Glomerular visceral epithelial cell (primary cell): ENCODE data around the gene ANKLE2.
A peak's percentile ranks its signal among the peaks of the same experiment; 100 is the strongest.
"Not testable (repeated sequence)": the region's sequence is repeated elsewhere in the genome, so short reads cannot be mapped to it uniquely, and the experiment has no call there.

Source experiments
- DNase-seq: peaks from one replicate; pipeline ENCODE4 v3.0.0-alpha.2; 2016; ENCODE audit errors: extremely low spot score

ANKLE2 gene

DNA sequence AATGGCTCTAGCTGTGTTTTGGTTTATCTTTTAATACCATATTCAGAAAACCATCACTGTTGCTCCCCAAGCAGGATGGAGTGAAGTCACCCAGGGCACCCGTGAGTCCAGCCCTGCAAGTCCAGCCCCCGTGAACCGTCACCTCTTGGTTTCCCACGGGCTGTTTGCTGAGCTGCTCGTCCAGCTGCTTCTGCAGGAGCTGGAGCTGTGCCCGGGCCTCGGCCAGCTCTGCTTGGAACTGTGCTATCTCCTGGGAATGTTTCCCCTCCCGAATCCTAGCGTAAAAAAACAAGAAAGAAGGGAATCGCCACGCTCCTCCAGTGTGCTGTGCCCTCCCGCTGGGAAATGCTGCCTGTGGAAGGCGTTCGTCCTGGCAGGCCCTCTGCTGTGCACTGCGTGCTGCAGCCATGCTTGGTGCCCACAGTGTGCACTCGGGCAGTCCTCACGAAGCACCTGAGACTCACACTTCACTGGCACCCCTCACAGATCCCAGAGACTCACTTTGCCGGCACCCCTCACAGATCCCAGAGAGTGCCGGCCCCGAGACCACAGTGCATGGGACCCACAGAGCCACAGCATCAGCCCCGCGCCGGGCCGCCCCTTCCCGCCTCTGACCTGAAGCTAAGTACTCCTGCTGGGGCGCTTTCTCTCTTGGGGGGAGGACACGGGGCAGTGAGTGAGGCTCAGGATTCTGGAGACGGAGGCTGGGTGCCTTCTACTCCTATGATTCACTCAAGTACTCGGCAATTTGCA is 15.4 kb upstream of the ANKLE2 start:
- no peak for DNase-seq

DNA sequence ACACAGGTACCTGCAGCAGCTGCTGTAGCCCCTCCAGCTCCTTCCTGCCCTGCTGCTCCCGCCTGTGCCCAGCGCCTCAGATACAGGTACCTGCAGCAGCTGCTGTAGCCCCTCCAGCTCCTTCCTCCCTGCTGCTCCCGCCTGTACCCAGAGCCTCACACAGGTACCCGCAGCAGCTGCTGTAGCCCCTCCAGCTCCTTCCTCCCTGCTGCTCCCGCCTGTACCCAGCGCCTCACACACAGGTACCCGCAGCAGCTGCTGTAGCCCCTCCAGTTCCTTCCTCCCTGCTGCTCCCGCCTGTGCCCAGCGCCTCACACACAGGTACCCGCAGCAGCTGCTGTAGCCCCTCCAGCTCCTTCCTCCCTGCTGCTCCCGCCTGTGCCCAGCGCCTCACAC is 14.6 kb upstream of the ANKLE2 start:
- DNase-seq: not testable (repeated sequence)

DNA sequence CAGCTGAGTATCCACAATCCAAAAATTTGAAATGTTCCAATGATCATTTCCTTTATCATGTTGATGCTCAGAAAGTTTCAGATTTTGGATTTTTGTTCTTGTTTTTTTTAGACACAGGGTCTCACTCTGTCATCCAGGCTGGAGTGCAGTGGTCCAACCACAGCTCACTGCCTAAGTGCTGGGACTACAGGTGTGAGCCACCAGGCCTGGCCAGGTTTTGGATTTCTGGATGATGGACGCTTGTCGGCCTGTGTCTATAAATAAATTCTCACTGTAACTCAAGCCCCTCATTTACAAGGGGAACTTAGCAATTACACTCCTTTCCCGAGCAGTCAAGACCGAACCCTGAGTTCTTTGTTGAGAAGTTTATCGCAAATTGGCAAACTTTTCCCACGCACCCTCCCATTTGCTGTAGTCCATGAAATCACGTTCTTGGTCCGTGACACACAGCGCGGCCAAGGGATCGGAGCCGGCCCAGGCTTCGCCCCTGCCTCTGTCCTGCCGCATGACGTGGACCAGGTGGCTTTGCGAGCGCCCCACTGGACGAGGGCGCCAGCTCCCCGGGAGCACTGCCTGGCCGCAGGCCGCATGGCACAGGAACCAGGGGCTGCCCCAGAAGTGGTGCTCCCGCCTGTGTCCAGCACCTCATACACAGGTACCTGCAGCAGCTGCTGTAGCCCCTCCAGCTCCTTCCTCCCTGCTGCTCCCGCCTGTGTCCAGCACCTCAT is 14.0 kb upstream of the ANKLE2 start:
- DNase-seq: no peak

DNA sequence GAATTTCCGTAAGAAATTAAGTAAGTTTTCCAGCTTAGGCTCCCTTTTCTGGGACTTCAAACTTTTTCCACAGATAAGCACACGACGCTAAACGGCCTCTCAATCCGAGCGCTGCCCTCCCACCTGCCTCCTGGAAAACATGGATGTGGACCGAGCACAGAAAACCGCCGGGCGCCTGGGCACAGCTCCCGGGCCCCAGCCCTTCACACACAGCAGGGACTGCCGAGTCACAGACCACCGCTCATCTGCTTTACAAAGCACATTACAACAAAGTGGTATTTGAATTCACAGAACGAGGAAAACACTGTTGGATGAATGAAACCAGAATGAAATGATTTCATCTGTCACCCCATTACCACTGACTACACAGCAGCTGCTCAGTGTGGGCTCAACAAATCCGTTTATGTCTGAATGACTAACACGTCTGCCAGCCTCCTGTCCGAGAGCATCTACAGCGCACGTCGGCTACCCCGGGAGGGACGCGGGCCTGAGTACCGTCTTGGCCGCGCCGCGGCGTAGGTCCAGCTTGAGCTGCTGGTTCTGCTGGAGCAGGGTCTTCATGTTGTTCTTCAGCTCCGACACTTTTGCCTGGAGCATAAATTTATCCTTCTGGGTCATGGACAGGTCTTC is 13.1 kb upstream of the ANKLE2 start:
- DNase-seq: no peak

DNA sequence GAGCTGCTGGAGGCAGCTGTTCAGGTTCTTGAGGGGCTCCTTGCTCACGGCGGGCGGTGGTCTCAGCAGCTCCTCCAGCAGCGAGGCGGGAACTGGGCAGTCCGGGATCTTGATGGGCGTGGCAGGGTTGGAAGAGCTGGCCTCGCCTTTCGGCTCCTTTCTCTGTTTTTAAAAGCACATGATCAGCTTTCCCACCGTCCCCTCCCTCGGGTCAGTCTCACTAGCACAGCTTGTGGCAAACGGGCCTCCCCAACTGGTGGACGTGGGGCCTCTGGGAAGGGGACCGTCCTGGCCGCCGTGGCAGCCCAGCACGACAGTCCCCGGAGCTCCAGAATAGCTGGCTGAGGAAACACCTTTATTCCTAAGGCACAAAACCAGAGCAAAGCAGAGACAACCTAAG is 12.5 kb upstream of the ANKLE2 start:
- no peak for DNase-seq

DNA sequence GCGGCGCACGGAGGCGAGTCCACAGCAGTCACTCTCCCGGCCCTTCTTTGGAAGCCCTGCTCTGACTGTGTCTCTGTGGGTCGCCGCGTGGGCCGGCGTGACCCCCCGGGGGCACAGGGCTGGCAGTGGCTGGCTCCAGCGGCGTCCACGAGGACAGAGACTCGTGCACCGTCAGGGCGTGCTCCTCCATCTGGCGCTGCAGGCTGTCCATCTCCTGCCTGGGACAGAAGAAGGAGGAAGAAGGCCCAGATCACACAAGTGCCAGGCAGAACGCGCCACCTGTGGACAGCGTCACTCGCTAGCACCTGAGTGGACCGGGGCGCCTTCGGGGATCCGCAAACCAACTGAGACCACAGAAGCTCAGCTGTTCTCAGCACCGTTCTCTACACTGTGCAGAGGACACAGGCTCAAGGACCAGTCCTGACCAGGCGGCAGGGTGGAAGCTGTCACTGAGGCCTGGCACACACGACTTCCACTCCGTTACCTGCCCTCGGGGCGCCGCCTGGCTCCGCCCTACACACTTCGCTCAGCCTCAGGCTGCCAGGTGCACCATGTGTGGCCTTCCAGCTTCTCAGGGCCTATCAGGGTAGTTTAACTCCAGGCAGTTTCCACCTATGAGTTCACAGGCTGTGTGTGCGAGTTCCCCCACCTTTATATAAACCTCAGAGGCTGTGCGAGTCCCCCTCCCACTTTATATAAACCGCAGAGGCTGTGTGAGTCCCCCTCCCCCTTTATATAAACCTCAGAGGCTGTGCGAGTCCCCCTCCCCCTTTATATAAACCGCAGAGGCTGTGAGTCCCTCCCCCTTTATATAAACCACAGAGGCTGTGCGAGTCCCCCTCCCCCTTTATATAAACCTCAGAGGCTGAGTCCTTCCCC is 11.7 kb upstream of the ANKLE2 start:
- no peak for DNase-seq

DNA sequence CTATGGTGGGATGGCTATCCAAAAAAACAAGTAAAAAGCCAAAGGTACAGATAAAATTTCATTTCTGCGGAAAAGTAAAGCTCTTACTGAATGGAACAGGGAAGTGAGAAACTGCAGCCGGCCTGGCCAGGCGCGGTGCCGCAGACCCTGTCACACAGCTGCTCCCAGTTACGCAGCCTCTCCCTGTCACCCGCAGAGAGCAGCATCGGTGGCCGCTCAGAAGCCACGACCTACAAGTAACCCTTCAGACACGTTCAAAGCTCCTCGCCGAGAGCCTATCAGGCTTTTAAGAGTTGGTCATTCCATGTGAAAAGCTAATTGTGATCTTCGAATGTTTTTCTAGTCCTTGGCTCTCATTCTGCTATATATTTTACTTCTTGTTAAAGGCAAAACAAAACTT is 11.0 kb upstream of the ANKLE2 start:
- no peak for DNase-seq

DNA sequence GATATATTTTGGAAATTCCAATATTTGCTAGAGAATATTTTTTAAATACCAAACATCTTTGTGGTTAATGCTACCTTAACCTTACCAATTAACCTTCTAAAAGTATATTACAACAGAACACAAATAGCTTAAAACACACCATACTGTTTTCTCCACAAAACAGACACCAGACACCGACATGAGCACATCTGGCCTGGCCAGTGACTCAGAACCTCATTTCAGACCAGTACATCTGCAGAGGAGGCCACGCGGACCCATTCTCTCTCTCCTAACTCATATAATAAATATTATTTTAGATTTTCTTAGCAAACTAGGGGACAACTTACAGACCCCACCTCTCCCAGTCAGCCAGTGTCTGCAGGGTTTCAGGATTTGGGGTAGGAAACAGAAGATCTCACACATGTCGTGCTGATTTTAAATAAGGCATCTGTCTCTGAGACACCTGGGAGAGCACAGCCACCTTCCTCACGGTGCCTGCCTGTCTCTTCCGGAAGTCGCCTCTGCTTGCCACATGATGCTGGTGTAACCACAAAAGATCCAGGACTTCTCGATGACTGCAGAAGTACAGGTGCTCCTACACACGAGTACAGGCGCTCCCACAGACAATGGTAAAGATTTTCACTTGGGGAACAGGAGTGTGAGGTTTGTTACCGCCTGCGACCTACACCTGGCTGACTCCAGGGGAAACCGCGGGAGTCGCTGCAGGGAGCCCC is 9.7 kb upstream of the ANKLE2 start:
- no peak for DNase-seq

DNA sequence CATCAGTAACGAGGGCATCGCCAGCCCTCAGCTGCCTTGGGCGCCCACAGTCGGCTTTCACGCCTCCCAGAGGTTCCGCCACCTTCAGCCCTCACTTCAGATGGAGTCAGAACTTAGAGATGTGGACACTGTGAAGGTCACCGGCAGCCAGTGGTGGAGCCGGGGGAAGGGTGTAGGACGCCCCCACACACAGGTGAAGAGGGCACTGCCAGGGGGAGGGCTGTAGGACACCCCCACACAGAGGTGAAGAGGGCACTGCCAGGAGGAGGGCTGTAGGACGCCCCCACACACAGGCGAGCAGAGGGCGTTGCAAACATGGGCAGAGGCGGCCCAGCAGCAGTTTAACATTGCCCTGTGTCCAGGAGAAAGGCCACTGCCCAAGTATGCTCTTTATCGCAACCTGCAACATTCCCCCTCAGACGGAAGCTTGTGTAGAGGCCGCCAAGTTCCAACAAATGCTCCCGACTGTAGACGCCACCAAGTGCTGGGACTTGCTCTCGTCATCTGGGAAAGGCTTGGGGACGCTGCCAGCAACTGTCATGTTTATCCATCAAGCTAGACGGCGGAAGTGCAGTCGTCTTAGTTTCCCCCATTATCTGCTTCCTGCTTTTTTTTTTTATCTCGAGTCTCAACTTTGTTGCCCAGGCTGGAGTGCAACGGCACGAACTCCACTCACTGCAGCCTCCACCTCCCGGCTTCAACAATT is 4.9 kb upstream of the ANKLE2 start:
- DNase-seq: peak; percentile 46

DNA sequence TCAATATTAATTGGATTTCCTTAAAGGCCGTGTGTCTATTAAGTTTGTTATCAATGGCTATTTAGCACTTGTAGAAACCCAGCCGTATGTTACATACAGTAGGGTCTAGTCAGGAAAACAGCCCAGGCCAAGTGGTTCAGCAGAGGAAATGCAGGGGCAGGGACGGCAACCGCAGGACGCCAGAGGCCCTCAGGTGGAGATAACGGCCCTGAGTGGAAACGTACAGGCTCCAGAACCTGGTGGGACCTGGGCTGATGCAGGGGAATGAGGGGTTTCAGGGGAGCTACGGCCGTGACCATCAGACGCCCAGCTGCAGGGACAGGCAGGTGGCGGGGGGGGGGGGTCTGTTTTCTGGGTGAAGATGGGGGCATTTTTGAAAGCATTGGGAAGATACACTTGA is 3.7 kb upstream of the ANKLE2 start:
- DNase-seq: no peak

DNA sequence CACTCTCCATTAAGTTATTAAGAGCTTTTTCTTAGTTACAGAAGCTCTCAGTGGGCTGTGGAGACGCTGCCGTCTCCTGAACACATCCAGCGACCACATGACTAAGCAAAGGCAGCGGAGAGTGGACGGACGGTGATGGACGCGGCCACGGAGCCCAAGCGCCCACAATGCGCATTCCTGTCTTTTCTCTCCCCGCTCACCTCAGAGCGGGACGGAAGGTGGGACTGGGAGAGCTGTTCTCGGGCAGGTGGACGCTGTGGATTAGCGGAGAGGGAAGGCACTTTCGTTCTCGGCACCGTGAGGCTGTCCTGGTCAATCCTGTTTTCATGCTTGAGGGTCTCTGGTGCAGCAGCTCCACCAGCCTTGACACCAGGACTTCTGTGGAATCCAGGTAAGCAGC is 2.6 kb upstream of the ANKLE2 start:
- no peak for DNase-seq

DNA sequence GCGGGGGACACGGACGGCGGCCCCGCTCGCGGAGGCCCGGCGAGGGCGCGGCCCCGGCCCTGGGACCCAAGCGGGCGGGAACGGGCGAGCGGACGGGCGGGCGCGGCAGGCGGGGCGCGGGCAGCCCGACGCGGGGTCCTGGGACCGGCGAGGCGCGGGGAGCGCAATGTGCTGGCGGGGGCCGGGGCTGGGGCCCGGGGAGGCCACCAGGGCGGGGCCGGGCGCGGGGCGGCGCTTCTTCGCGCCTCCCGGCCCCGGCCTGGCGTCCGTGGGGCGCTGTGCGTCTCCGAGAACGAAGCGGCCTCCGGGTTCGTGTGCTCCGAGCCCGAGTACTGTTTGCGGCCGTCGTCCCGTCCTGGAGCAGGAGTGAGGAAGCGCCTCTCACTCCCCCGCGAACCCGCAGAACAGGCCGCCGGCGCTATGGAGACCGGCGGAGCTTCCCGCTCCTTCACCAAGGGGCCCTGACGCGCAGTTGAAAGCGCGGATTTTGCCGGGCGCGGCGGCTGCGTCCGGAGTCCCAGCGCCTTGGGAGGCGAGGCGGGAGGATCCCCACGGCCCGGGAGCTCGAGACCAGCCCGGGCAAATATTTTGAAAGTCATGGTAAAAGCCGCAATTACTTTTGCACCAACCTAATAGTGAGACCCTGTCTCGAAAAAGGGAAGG is 420 bp upstream of the ANKLE2 start:
- peak; percentile 92 for DNase-seq

DNA sequence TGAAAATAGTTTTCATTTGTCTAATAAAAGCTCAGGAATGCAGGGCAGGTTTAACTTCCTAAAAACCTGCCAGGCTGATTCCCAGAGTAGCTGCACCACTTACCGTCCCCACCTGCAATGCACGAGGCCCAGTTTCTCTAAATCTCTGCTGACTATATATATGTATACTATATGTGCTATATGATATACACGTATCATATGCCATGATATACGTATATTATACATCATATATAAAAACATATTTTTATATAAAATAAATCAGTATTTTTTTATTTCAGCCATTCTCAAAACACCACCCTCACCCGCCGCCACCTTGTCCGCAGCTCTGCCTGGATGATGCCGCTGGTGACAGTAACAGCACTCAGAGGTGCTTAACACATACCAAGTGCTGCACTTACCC is 2.3 kb downstream of the ANKLE2 start:
- DNase-seq: no peak

DNA sequence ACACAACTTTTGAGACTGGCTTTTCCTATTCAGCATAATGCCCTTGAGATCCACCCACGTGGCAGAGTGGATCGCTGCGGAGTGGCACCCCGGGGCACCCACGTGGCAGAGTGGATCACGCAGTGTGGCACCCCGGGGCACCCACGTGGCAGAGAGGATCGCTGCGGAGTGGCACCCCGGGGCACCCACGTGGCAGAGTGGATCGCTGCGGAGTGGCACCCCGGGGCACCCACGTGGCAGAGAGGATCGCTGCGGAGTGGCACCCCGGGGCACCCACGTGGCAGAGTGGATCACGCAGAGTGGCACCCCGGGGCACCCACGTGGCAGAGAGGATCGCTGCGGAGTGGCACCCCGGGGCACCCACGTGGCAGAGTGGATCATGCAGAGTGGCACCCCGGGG is 2.8 kb downstream of the ANKLE2 start:
- not testable (repeated sequence) for DNase-seq

DNA sequence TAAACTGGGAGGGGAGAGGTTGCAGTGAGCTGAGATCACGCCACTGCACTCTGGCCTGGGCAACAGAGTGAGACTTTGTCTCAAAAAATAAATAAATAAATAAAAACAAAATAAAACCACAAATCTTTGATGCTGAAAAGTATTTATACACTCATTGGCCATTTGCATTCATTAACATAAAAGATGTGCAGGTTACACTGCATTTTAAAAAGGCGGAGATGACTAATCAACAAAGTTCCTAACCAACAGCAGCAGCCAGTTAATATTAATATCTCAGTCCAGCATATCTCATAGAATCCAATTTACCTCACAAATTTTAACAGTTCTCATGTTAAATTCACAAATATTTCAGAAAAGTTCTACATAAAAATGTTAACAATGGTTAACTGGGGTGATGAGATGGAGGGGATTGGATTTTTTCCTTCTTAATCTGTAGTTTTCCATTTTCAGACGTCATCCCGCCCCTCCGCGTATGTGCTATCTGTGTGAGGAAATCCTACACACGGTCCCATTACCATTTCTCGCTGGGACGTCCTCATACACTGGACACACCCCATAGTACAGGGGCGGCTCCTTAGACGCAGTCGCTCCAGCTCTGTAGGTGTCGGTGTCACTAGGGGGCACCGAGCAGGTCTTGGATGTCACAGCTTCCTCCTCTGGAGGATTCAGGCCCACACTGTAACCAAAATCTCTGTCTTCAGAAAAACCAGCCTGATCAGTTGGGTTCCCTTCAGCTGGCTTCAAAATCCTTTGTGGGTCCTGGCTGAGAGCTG is 7.3 kb downstream of the ANKLE2 start:
- no peak for DNase-seq

DNA sequence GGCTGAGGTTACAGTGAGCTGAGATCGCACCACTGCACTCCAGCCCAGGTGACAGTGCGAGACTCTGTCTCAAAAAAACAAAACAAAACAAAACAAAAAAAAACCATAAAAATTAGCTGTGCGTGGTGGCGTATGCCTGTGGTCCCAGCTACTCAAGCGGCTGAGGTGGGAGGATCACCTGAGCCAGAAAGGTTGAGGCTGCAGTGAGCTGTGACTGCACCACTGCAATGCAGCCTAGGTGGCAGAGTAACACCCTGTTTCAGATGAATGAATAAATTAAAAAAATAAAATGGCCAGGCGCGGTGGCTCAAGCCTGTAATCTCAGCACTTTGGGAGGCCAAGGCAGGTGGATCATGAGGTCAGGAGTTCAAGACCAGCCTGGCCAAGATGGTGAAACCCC is 8.0 kb downstream of the ANKLE2 start:
- not testable (repeated sequence) for DNase-seq

DNA sequence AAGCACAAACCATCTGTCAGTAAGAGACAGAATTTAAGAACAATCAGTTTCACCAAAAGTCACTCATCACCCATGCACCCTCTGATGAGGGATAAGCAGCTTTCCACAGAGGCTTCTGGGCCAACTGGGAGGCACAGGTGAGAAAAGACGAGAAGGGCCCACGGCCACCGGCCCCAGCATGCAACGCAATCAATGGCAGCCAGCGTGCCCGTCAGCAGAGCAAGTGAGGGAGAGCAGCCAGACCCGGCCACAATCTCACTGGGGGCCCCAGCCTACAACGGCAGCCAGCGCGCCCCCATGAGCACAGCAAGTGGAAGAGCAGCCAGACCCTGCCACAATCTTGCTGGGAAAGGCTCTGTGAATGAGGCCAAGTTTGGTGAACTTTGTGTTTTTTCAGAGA is 13.3 kb downstream of the ANKLE2 start:
- no peak for DNase-seq

DNA sequence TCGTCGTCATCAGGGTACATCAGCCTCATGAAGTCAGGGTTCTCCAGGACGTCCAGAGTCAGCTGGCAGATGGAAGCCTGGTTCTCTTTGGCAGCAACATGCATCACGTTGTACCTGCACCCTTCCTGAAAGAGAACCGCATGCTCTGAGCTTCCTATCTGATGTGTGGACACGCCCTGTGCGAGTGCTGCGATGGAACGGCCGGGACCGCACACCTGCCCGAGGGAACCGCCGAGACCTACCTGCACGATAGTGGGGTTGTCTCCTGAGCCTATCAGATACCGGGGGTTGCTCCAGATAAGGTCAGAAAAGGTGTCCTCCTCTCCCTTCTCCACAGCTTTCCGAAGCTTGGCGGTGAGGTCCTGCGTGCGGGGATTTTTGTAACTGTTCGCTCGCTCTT is 13.7 kb downstream of the ANKLE2 start:
- DNase-seq: no peak

DNA sequence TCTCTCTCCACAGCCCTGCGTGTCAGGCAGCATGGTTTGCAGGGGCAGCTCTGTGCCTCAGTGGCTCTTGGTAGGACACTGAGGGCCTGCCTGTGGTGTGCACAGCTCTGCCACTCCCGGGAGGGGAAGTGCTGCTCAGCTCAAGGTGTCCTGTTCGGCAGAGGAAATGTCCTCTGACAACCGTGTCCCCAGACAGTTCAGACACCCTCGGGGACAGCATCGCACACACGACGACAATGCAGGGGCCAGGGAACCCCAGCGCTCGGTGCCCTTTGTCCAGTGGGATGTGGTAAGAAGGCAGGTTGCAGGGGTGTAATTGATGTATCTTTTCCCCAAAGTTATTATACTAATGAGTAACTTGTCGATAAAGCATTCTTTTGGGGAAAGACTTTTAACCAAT is 14.2 kb downstream of the ANKLE2 start:
- no peak for DNase-seq
